ENCODE measurements around the gene C12orf50. TPM values are rescaled to one million over a fixed set of nuclear protein-coding genes. Genes with fewer than 3 reads are reported as not detected.
"Not testable (repeated sequence)": the region's sequence is repeated elsewhere in the genome, so short reads cannot be mapped to it uniquely, and the experiment has no call there.

The C12orf50 gene
- total and polyA plus RNA-seq, 5 experiments from 2014 or later, result 0.13 to 0.14 TPM; not detected in 3

DNA sequence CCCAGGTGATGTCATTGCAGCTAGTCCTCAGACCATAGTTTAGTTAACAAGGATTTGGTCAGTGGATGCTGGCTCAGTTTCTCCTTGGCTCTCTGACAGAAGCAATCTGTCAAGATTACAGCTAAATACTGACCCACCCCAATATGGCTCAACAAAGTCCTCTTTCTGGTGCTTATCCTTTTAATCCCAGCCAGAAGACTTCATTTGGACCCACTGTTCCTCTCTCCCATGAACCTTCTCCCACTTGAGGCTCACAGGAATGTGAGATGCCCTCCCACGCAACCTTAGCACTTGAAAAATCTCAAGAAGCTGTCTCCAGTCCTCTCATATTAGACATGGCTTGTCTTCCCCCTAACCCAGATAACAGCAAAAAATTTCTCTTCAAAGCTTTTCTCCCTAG is 47.7 kb downstream of the C12orf50 start:
- ATAC-seq (no peak), DNase-seq (no peak)
- H3K9me3 Mint-ChIP-seq, result peaks cover 0 to 3% (median 0%) of the 10 kb centered on the region in 9 donors
- no peaks in the 10 kb centered on the region for H3K4me1 Mint-ChIP-seq
- peaks cover 2 to 20% (median 8%) of the 10 kb centered on the region in 5 donors for H3K27me3 Mint-ChIP-seq
- POLR2A ChIA-PET, result no interaction called here
- no peak overlapping the region for H3K4me3 Mint-ChIP-seq
- H3K36me3 Mint-ChIP-seq, result no peaks in the 10 kb centered on the region
- no peak overlapping the region for H3K27ac Mint-ChIP-seq

DNA sequence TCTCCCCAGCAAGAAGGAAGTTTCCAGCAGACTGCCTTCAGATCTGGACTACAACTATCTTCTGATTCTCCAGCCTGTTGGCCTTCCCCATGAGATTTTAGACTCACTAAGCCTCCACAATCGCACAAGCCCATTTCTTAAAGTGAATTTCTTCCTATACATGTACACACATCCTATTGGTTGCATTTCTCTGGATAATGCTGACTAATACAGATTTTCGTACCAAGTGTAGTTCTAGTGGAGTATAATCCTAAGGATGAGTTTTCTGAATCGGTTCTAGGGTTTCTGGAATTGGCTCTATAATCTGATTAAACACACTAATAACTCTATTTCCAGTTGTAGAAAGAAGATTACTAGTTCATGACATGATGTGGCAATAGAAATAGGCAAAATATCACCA is 53.3 kb downstream of the C12orf50 start:
- peaks cover 0 to 15% (median 4%) of the 10 kb centered on the region in 5 donors for H3K27me3 Mint-ChIP-seq
- H3K27ac Mint-ChIP-seq, result peak overlapping the region in 1 of 10 donors; percentile 37
- H3K4me3 Mint-ChIP-seq, result no peak overlapping the region
- peaks cover 0 to 15% (median 4%) of the 10 kb centered on the region in 9 donors for H3K9me3 Mint-ChIP-seq
- POLR2A ChIA-PET, result no interaction called here
- ATAC-seq (no peak), DNase-seq (no peak)
- no peaks in the 10 kb centered on the region for H3K4me1 Mint-ChIP-seq
- H3K36me3 Mint-ChIP-seq, result no peaks in the 10 kb centered on the region

DNA sequence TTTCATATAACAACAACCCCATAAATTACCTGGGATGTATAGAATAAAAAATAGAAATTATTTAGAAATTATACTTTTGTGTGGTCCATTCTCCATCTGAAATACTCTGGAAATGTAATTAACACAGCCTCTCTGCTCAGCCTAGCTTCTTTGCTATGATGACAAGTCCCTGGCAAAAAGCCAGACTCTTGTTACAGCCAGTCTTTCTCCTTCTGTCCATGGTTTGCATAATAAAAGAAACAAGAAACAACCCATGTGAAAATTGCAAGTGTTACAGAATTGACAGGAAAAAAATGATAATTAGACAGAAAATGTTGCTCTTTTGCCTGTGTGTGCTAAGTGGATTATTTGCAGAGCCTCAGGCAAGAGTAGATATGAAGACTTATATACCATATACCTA is 61.3 kb downstream of the C12orf50 start:
- no peak for ATAC-seq
- no peak overlapping the region for H3K27ac Mint-ChIP-seq
- peaks cover 0 to 4% (median 2%) of the 10 kb centered on the region in 9 donors for H3K9me3 Mint-ChIP-seq
- no peaks in the 10 kb centered on the region for H3K4me1 Mint-ChIP-seq
- H3K36me3 Mint-ChIP-seq, result no peaks in the 10 kb centered on the region
- peaks cover 0 to 2% (median 0%) of the 10 kb centered on the region in 5 donors for H3K27me3 Mint-ChIP-seq
- POLR2A ChIA-PET, result no interaction called here
- DNase-seq, result no peak
- no peak overlapping the region for H3K4me3 Mint-ChIP-seq

DNA sequence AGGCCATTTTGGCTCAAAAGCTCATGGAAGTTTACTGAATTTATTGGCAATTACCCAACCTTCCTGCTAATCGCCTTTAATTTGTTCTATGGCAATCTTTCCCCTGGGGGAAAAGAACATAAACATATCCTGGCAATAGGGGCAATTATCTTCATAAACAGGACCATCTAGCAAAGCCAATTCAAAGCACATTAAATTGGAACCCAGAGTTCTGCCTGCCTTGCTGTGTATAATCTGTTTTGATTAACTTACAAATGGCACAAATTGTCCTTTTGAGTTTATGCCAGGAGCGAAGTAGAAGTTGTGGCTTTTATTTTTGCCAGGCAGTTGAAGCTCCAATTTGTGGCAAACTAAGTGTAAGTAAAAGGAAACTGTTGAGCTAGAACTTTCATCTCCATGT is 68.6 kb downstream of the C12orf50 start:
- no peak overlapping the region for H3K27ac Mint-ChIP-seq
- ATAC-seq, result no peak
- peaks cover 0 to 5% (median 0%) of the 10 kb centered on the region in 5 donors for H3K27me3 Mint-ChIP-seq
- no peaks in the 10 kb centered on the region for H3K36me3 Mint-ChIP-seq
- no peak overlapping the region for H3K4me3 Mint-ChIP-seq
- POLR2A ChIA-PET, result no interaction called here
- no peaks in the 10 kb centered on the region for H3K4me1 Mint-ChIP-seq
- DNase-seq, result no peak
- H3K9me3 Mint-ChIP-seq, result peaks cover 0 to 2% (median 0%) of the 10 kb centered on the region in 9 donors

DNA sequence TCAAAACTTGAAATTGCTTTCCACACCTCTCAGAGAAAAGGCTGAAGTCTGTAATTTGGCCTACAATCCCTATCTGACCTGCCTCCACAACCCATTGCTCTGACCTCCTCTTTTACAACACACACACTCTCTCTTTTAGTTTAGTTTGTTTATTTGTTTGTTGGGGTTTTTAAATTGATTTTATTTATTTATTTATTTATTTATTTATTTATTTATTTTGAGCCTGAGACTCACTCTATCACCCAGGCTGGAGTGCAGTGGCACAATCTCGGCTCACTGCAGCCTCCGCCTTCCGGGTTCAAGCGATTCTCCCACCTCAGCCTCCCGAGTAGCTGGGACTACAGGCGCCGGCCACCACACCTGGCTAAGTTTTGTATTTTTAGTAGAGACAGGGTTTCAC is 75.2 kb downstream of the C12orf50 start:
- H3K4me3 Mint-ChIP-seq, H3K27ac Mint-ChIP-seq, ATAC-seq, H3K4me1 Mint-ChIP-seq, POLR2A ChIA-PET, H3K9me3 Mint-ChIP-seq, H3K36me3 Mint-ChIP-seq, DNase-seq, H3K27me3 Mint-ChIP-seq: not testable (repeated sequence)

DNA sequence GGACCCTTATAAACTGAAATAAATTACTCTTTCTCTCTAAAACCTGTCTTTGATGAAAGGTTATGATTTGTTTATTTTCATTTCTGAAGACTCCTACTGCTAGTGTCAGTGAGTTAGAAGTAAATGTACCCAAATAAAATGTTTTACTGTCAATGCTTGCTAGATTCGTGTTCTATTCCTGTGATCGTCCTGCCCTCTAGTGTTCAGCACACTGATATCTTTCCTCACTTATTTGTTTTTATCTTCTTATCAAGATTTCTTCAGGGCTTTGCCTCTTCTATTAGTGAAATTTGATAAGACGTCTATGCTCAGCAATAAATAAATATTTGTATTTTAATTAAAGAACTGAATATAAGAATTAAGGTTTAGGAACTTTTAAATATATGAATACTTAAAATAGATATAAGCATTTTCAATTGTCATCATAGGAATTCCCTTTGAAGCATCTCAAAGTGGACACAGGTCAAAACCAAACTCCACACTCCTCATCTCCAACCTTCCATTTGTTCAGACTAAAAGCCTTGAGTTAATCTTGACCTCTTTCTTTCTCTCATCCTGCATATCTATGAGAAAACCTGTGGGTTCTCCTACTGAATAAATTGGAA is 75.8 kb downstream of the C12orf50 start:
- Mint-ChIP-seq H3K4me1 (no peaks in the 10 kb centered on the region), H3K4me3 (no peak overlapping the region), H3K27me3 (peaks cover 0 to 6% (median 0%) of the 10 kb centered on the region in 5 donors), H3K9me3 (peaks cover 0 to 4% (median 0%) of the 10 kb centered on the region in 9 donors), H3K27ac (no peak overlapping the region), H3K36me3 (no peaks in the 10 kb centered on the region)
- POLR2A ChIA-PET, result no interaction called here
- DNase-seq (no peak), ATAC-seq (no peak)

DNA sequence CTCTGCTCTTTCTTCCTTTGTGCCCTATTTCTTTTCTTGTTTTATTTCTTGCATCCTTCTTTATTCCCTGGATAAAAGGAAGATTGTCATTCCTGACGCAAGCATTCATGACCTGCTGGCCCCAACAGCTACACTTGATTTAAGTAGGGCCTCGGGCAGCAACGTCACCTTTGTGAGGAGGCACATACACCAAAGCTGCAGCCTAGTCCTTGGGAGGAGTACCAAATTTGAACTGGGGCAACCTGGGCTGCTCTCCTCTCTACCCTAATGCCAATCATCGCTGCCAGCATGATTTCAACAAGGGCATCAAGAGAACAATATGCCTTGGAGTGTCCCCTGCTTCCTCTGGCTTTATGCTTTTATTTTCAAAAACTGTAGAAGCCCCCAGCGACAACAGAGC is 76.4 kb downstream of the C12orf50 start:
- Mint-ChIP-seq H3K36me3 (no peaks in the 10 kb centered on the region), H3K9me3 (peaks cover 0 to 4% (median 0%) of the 10 kb centered on the region in 9 donors), H3K4me1 (no peaks in the 10 kb centered on the region), H3K4me3 (no peak overlapping the region), H3K27me3 (peaks cover 0 to 6% (median 0%) of the 10 kb centered on the region in 5 donors), H3K27ac (no peak overlapping the region)
- no peak for ATAC-seq
- no peak for DNase-seq
- POLR2A ChIA-PET, result no interaction called here

DNA sequence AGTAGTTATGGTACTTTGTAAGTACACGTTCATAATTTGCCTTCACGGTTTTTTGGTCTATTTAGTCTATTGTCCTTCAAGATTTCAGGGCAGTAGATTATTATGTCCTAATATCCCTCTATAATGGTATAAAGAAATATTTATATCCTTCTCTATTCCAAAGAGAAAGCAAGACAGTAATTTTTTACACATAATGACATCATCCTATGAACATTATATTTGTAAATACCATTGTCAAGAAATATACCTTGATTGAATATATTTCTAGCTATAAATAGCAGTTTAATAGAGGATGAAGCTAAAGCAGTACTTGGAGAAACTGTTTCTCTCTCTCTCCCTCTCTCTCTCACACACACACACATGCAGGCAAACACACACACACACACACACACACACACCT is 77.0 kb downstream of the C12orf50 start:
- H3K36me3 Mint-ChIP-seq, result no peaks in the 10 kb centered on the region
- H3K27ac Mint-ChIP-seq, result no peak overlapping the region
- H3K27me3 Mint-ChIP-seq, result peaks cover 0 to 6% (median 0%) of the 10 kb centered on the region in 5 donors
- H3K9me3 Mint-ChIP-seq, result peaks cover 0 to 4% (median 0%) of the 10 kb centered on the region in 9 donors
- H3K4me1 Mint-ChIP-seq, result no peaks in the 10 kb centered on the region
- no peak for DNase-seq
- no peak for ATAC-seq
- POLR2A ChIA-PET, result no interaction called here
- H3K4me3 Mint-ChIP-seq, result no peak overlapping the region

DNA sequence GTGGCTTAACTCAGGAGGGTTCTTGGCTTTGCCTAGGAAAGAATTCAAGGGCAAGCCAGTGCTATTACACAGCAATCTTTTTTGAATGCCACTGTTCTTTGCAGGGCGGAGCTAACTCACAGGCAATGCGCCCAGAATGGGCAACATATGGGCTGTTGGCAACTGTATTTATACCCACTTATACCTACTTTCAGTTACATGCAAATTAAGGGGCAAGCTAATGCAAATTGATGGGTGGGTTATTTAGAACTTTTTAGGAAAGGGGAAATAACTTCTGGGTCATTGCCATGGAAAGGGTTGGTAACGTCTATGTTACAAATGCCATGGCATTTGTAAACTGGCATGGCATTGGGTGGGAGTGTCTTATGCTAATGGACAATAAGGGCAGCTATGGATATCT is 85.4 kb downstream of the C12orf50 start:
- Mint-ChIP-seq H3K4me1 (no peaks in the 10 kb centered on the region), H3K9me3 (peaks cover 0 to 2% (median 0%) of the 10 kb centered on the region in 9 donors), H3K27me3 (peaks cover 0 to 22% (median 3%) of the 10 kb centered on the region in 5 donors), H3K36me3 (no peaks in the 10 kb centered on the region), H3K4me3 (no peak overlapping the region), H3K27ac (no peak overlapping the region)
- POLR2A ChIA-PET, result no interaction called here
- ATAC-seq (no peak), DNase-seq (no peak)

DNA sequence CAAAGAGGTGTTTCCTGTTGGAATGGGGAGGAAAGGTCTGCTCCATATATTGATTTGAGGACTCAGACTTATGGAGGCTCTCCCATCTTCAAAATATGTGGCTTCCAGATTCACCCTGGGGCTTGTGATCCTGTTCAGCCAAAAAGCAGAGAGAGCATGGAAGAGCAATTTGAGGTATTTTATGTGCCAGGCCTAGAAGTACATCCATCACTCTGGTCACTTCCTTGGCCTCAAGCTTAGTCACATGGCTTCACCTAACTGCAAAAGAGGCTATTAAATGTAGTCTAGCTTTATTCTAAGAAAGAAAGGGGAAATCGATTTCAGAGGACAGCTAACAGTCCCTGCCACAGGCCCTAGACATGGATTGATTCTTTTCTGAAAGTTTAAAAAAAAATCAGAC is 86.2 kb downstream of the C12orf50 start:
- no peaks in the 10 kb centered on the region for H3K4me1 Mint-ChIP-seq
- no peak overlapping the region for H3K27ac Mint-ChIP-seq
- peaks cover 0 to 22% (median 3%) of the 10 kb centered on the region in 5 donors for H3K27me3 Mint-ChIP-seq
- DNase-seq (no peak), ATAC-seq (no peak)
- POLR2A ChIA-PET, result no interaction called here
- peaks cover 0 to 2% (median 0%) of the 10 kb centered on the region in 9 donors for H3K9me3 Mint-ChIP-seq
- no peaks in the 10 kb centered on the region for H3K36me3 Mint-ChIP-seq
- no peak overlapping the region for H3K4me3 Mint-ChIP-seq

DNA sequence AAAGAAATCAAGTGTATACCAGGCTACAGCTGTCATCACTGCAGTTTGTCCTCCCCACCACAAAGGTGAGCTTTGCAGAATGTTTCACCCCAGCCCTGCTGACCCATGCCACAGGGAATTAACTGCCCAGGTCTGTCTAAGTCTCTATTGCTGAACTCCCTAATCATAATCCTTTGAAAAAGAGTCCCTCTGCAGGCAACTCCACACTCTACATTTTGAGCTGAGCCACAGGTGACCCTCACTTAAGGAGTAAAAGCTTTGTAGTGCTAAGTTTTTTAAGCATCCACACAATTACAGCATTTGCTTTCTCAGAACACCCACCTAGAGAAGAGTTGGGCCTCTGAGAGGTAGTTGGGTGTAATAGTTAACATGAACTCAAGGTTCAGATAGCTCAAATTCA is 90.0 kb downstream of the C12orf50 start:
- ATAC-seq, result no peak
- Mint-ChIP-seq H3K4me1 (no peaks in the 10 kb centered on the region), H3K4me3 (no peak overlapping the region), H3K27ac (no peak overlapping the region), H3K36me3 (no peaks in the 10 kb centered on the region), H3K9me3 (peaks cover 0 to 20% (median 0%) of the 10 kb centered on the region in 9 donors), H3K27me3 (peaks cover 0 to 22% (median 1%) of the 10 kb centered on the region in 5 donors)
- POLR2A ChIA-PET, result no interaction called here
- DNase-seq, result no peak

DNA sequence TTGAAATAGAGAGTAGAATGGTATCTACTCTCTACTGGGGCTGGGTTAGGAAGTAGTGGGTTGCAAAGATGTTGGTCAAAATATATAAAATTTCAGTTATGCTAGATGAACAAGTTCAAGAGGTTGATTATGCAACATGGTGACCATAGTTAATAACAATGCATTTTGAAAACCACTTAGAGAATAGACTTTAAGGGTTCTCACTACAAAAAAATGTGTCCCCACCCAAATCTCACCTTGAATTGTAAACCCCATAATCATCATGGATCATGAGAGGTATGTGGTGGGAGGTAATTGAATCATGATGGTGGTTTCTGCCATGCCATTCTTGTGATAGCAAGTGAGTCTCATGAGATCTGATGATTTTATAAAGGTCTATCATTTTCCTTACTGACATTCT is 94.0 kb downstream of the C12orf50 start:
- H3K4me3 Mint-ChIP-seq, result no peak overlapping the region
- no peaks in the 10 kb centered on the region for H3K4me1 Mint-ChIP-seq
- no peak for ATAC-seq
- peaks cover 0 to 20% (median 2%) of the 10 kb centered on the region in 9 donors for H3K9me3 Mint-ChIP-seq
- no peak overlapping the region for H3K27ac Mint-ChIP-seq
- DNase-seq, result no peak
- peaks cover 0 to 10% (median 3%) of the 10 kb centered on the region in 5 donors for H3K27me3 Mint-ChIP-seq
- H3K36me3 Mint-ChIP-seq, result no peaks in the 10 kb centered on the region
- POLR2A ChIA-PET, result no interaction called here

DNA sequence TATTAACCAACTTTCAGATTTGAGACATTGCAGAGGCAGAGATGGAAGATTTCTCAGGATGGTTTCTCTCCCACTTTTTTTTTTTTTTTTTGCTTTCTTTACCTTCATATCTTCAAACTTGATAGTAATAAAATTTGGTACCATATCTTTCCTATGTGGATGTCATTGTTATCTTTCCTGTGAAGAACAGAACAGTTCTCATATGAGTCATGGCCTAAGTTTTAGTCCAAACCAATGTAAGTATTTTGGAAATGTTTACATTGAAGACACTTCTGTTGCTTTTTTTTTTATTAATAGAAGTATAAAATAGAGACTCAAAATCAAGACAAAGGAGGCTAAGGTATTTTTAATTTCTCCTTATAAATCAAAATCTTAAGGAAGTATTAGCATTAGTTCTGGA is 95.2 kb downstream of the C12orf50 start:
- ATAC-seq (no peak), DNase-seq (no peak)
- POLR2A ChIA-PET, result no interaction called here
- H3K36me3 Mint-ChIP-seq, result no peaks in the 10 kb centered on the region
- peaks cover 0 to 20% (median 2%) of the 10 kb centered on the region in 9 donors for H3K9me3 Mint-ChIP-seq
- peaks cover 0 to 10% (median 3%) of the 10 kb centered on the region in 5 donors for H3K27me3 Mint-ChIP-seq
- no peak overlapping the region for H3K4me3 Mint-ChIP-seq
- H3K4me1 Mint-ChIP-seq, result no peaks in the 10 kb centered on the region
- no peak overlapping the region for H3K27ac Mint-ChIP-seq

DNA sequence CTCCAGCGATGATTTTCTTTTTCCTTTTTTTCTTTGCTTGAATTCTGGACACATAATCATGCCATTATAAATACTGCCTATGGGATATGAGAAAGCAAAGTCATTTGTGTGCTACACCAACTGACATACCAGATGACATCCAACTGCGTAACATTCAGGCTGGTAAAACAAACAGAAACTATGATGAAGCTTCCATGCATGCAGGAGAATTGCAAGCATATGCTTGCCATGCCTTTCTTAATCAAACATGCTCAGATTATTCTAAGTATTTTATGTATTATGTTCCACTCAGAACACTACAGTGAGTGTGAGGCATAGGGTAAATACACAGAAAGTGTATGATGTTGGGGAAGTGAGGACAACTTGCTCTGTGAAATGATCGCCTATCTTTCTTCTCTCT is 97.4 kb downstream of the C12orf50 start:
- POLR2A ChIA-PET, result no interaction called here
- peaks cover 0 to 10% (median 3%) of the 10 kb centered on the region in 5 donors for H3K27me3 Mint-ChIP-seq
- peaks cover 0 to 20% (median 2%) of the 10 kb centered on the region in 9 donors for H3K9me3 Mint-ChIP-seq
- no peak overlapping the region for H3K4me3 Mint-ChIP-seq
- H3K36me3 Mint-ChIP-seq, result no peaks in the 10 kb centered on the region
- H3K4me1 Mint-ChIP-seq, result no peaks in the 10 kb centered on the region
- no peak for DNase-seq
- ATAC-seq, result no peak
- H3K27ac Mint-ChIP-seq, result no peak overlapping the region

Data from naive thymus-derived CD8-positive, alpha-beta T cell (primary cell).